Stimulated activated CD8-positive, alpha-beta memory T cell treated with anti-CD3 and anti-CD28 coated beads, Interleukin-7, amount 100 ng/mL, for 1 hour (primary cell): ENCODE results near the gene KIF2C.
"Not testable (repeated sequence)": the region's sequence is repeated elsewhere in the genome, so short reads cannot be mapped to it uniquely, and the experiment has no call there.

Experiments
- DNase-seq, 2 donors: peaks; one replicate each; pipeline ENCODE4 v3.0.0-alpha.2; 2020; ENCODE audit warnings: low read depth in 2 of 2

KIF2C gene

GRCh38 chr1:44739307-44740178, at the start of gene KIF2C:
KIF2C (plus strand) TSS chr1:44739837; CDS start chr1:44739933, 96 bp downstream.
- DNase-seq = peak; percentile 90 to 92

- no peak for DNase-seq
These were observed 46.5 kb upstream of the KIF2C start for GRCh38 chr1:44693159-44693558.

GRCh38 chr1:44693900-44694299, 45.7 kb upstream of the KIF2C start:
- no peak for DNase-seq

GRCh38 chr1:44694863-44695478, 44.7 kb upstream of the KIF2C start:
- DNase-seq = no peak

- no peak for DNase-seq
These were observed 44.0 kb upstream of the KIF2C start for GRCh38 chr1:44695671-44696070.

- DNase-seq = no peak
These were observed 43.5 kb upstream of the KIF2C start for GRCh38 chr1:44696101-44696500.

- no peak for DNase-seq
These were observed 42.8 kb upstream of the KIF2C start for GRCh38 chr1:44696789-44697345.

- no peak for DNase-seq
These were observed 41.5 kb upstream of the KIF2C start for GRCh38 chr1:44698138-44698537.

- DNase-seq = not testable (repeated sequence)
These were observed 40.3 kb upstream of the KIF2C start for GRCh38 chr1:44699375-44699774.

- DNase-seq = no peak
These were observed 39.1 kb upstream of the KIF2C start for GRCh38 chr1:44700573-44700972.

- DNase-seq = no peak
These were observed 38.5 kb upstream of the KIF2C start for GRCh38 chr1:44701141-44701573.

- no peak for DNase-seq
These were observed 34.2 kb upstream of the KIF2C start for GRCh38 chr1:44705470-44705869.

GRCh38 chr1:44705938-44706337, 33.7 kb upstream of the KIF2C start:
- DNase-seq = no peak

GRCh38 chr1:44707112-44707881, 32.3 kb upstream of the KIF2C start:
- DNase-seq = no peak

- DNase-seq = no peak
These were observed 31.4 kb upstream of the KIF2C start for GRCh38 chr1:44707959-44708831.

- DNase-seq = no peak
These were observed 26.3 kb upstream of the KIF2C start for GRCh38 chr1:44713321-44713781.

- DNase-seq = no peak
These were observed 25.1 kb upstream of the KIF2C start for GRCh38 chr1:44714532-44714931.

GRCh38 chr1:44714944-44715571, 24.6 kb upstream of the KIF2C start:
- DNase-seq = no peak

GRCh38 chr1:44717156-44717555, 22.5 kb upstream of the KIF2C start:
- DNase-seq = no peak

- DNase-seq = no peak
These were observed 22.0 kb upstream of the KIF2C start for GRCh38 chr1:44717653-44718052.
